ENCODE results near the gene CCDC190.
"Not testable (repeated sequence)": the region's sequence is repeated elsewhere in the genome, so short reads cannot be mapped to it uniquely, and the experiment has no call there.

CCDC190 gene

GRCh38 chr1:162889989-162890388, 29.0 kb upstream of the CCDC190 start:
- Histone ChIP-seq H3K9me3 (ENCODE audit: insufficient read depth, low read length) (no peaks in the 10 kb centered on the region), H3K9ac (ENCODE audit: insufficient read length, low read depth) (no peak overlapping the region), H3K27me3 (ENCODE audit: insufficient read depth, insufficient read length) (no peaks in the 10 kb centered on the region), H3K4me3 (ENCODE audit: insufficient read length, low read depth) (no peak overlapping the region), H3K36me3 (ENCODE audit: insufficient read depth, insufficient read length, low read length) (no peaks in the 10 kb centered on the region), H3K4me1 (ENCODE audit: insufficient read depth, insufficient read length) (no peaks in the 10 kb centered on the region)
- DNase-seq (ENCODE audit: low read depth, low spot score), result no peak
- no peak for TF ChIP-seq ZNF274 (IDR thresholded peaks at IDR 0.05; ENCODE audit: low read depth, low read length)

GRCh38 chr1:162886705-162887104, 25.7 kb upstream of the CCDC190 start:
- Histone ChIP-seq H3K9ac (ENCODE audit: insufficient read length, low read depth) (no peak overlapping the region), H3K4me1 (ENCODE audit: insufficient read depth, insufficient read length) (no peaks in the 10 kb centered on the region), H3K9me3 (ENCODE audit: insufficient read depth, low read length) (no peaks in the 10 kb centered on the region), H3K4me3 (ENCODE audit: insufficient read length, low read depth) (no peak overlapping the region), H3K36me3 (ENCODE audit: insufficient read depth, insufficient read length, low read length) (no peaks in the 10 kb centered on the region), H3K27me3 (ENCODE audit: insufficient read depth, insufficient read length) (no peaks in the 10 kb centered on the region)
- TF ChIP-seq ZNF274 (IDR thresholded peaks at IDR 0.05; ENCODE audit: low read depth, low read length) (no peak), YY1 (IDR thresholded peaks at IDR 0.05; ENCODE audit: insufficient read depth, insufficient read length) (no peak)
- DNase-seq (ENCODE audit: low read depth, low spot score), result no peak

GRCh38 chr1:162885265-162885664, 24.3 kb upstream of the CCDC190 start:
- TF ChIP-seq SUZ12 (IDR thresholded peaks at IDR 0.05; ENCODE audit: extremely low read depth, insufficient read depth, insufficient read length) (no peak), ZNF274 (IDR thresholded peaks at IDR 0.05; ENCODE audit: low read depth, low read length) (no peak), YY1 (IDR thresholded peaks at IDR 0.05; ENCODE audit: insufficient read depth, insufficient read length) (no peak)
- Histone ChIP-seq H3K9me3 (ENCODE audit: insufficient read depth, low read length) (no peaks in the 10 kb centered on the region), H3K4me1 (ENCODE audit: insufficient read depth, insufficient read length) (no peaks in the 10 kb centered on the region), H3K4me3 (ENCODE audit: insufficient read length, low read depth) (no peak overlapping the region), H3K9ac (ENCODE audit: insufficient read length, low read depth) (no peak overlapping the region), H3K27me3 (ENCODE audit: insufficient read depth, insufficient read length) (no peaks in the 10 kb centered on the region), H3K36me3 (ENCODE audit: insufficient read depth, insufficient read length, low read length) (no peaks in the 10 kb centered on the region)
- DNase-seq (ENCODE audit: low read depth, low spot score), result no peak

- H3K4me3 ChIP-seq (ENCODE audit: insufficient read length, low read depth), result no peak overlapping the region
- H3K36me3 ChIP-seq (ENCODE audit: insufficient read depth, insufficient read length, low read length), result no peaks in the 10 kb centered on the region
- H3K27me3 ChIP-seq (ENCODE audit: insufficient read depth, insufficient read length), result no peaks in the 10 kb centered on the region
- DNase-seq (ENCODE audit: low read depth, low spot score), result no peak
- no peak overlapping the region for H3K9ac ChIP-seq (ENCODE audit: insufficient read length, low read depth)
- H3K4me1 ChIP-seq (ENCODE audit: insufficient read depth, insufficient read length), result no peaks in the 10 kb centered on the region
- no peak for TF ChIP-seq SUZ12 (IDR thresholded peaks at IDR 0.05; ENCODE audit: extremely low read depth, insufficient read depth, insufficient read length)
- no peak for TF ChIP-seq YY1 (IDR thresholded peaks at IDR 0.05; ENCODE audit: insufficient read depth, insufficient read length)
- TF ChIP-seq ZNF274 (IDR thresholded peaks at IDR 0.05; ENCODE audit: low read depth, low read length), result no peak
- no peaks in the 10 kb centered on the region for H3K9me3 ChIP-seq (ENCODE audit: insufficient read depth, low read length)
Observed at GRCh38 chr1:162884831-162885230, 23.9 kb upstream of the CCDC190 start.

GRCh38 chr1:162882248-162882674, 21.3 kb upstream of the CCDC190 start:
- no peak for DNase-seq (ENCODE audit: low read depth, low spot score)
- no peaks in the 10 kb centered on the region for H3K36me3 ChIP-seq (ENCODE audit: insufficient read depth, insufficient read length, low read length)
- no peaks in the 10 kb centered on the region for H3K4me1 ChIP-seq (ENCODE audit: insufficient read depth, insufficient read length)

GRCh38 chr1:162881590-162881989, 20.6 kb upstream of the CCDC190 start:
- TF ChIP-seq YY1 (IDR thresholded peaks at IDR 0.05; ENCODE audit: insufficient read depth, insufficient read length) (no peak), ZNF274 (IDR thresholded peaks at IDR 0.05; ENCODE audit: low read depth, low read length) (no peak), SUZ12 (IDR thresholded peaks at IDR 0.05; ENCODE audit: extremely low read depth, insufficient read depth, insufficient read length) (no peak)
- no peaks in the 10 kb centered on the region for H3K4me1 ChIP-seq (ENCODE audit: insufficient read depth, insufficient read length)
- no peak for DNase-seq (ENCODE audit: low read depth, low spot score)
- no peaks in the 10 kb centered on the region for H3K36me3 ChIP-seq (ENCODE audit: insufficient read depth, insufficient read length, low read length)
- H3K4me3 ChIP-seq (ENCODE audit: insufficient read length, low read depth), result no peak overlapping the region
- H3K9ac ChIP-seq (ENCODE audit: insufficient read length, low read depth), result no peak overlapping the region
- no peaks in the 10 kb centered on the region for H3K27me3 ChIP-seq (ENCODE audit: insufficient read depth, insufficient read length)
- H3K9me3 ChIP-seq (ENCODE audit: insufficient read depth, low read length), result no peaks in the 10 kb centered on the region

More at GRCh38 chr1:162882248-162882674, 21.3 kb upstream of the CCDC190 start:
- Histone ChIP-seq H3K9me3 (ENCODE audit: insufficient read depth, low read length) (no peaks in the 10 kb centered on the region), H3K4me3 (ENCODE audit: insufficient read length, low read depth) (no peak overlapping the region), H3K27me3 (ENCODE audit: insufficient read depth, insufficient read length) (no peaks in the 10 kb centered on the region), H3K9ac (ENCODE audit: insufficient read length, low read depth) (no peak overlapping the region)
- TF ChIP-seq ZNF274 (IDR thresholded peaks at IDR 0.05; ENCODE audit: low read depth, low read length), result no peak
- TF ChIP-seq SUZ12 (IDR thresholded peaks at IDR 0.05; ENCODE audit: extremely low read depth, insufficient read depth, insufficient read length), result no peak
- TF ChIP-seq YY1 (IDR thresholded peaks at IDR 0.05; ENCODE audit: insufficient read depth, insufficient read length), result no peak

GRCh38 chr1:162880617-162881016, 19.6 kb upstream of the CCDC190 start:
- H3K27me3 ChIP-seq (ENCODE audit: insufficient read depth, insufficient read length); H3K4me1 ChIP-seq (ENCODE audit: insufficient read depth, insufficient read length); H3K9ac ChIP-seq (ENCODE audit: insufficient read length, low read depth); DNase-seq (ENCODE audit: low read depth, low spot score); H3K36me3 ChIP-seq (ENCODE audit: insufficient read depth, insufficient read length, low read length); H3K9me3 ChIP-seq (ENCODE audit: insufficient read depth, low read length); H3K4me3 ChIP-seq (ENCODE audit: insufficient read length, low read depth): not testable (repeated sequence)

- Histone ChIP-seq H3K36me3 (ENCODE audit: insufficient read depth, insufficient read length, low read length) (no peaks in the 10 kb centered on the region), H3K9ac (ENCODE audit: insufficient read length, low read depth) (no peak overlapping the region), H3K4me3 (ENCODE audit: insufficient read length, low read depth) (no peak overlapping the region), H3K4me1 (ENCODE audit: insufficient read depth, insufficient read length) (no peaks in the 10 kb centered on the region), H3K27me3 (ENCODE audit: insufficient read depth, insufficient read length) (no peaks in the 10 kb centered on the region), H3K9me3 (ENCODE audit: insufficient read depth, low read length) (no peaks in the 10 kb centered on the region)
- TF ChIP-seq ZNF274 (IDR thresholded peaks at IDR 0.05; ENCODE audit: low read depth, low read length), result no peak
- no peak for TF ChIP-seq YY1 (IDR thresholded peaks at IDR 0.05; ENCODE audit: insufficient read depth, insufficient read length)
- no peak for TF ChIP-seq SUZ12 (IDR thresholded peaks at IDR 0.05; ENCODE audit: extremely low read depth, insufficient read depth, insufficient read length)
- peak; percentile 80 for DNase-seq (ENCODE audit: low read depth, low spot score)
Observed at GRCh38 chr1:162878000-162878596, 17.1 kb upstream of the CCDC190 start.
